ENCODE measurements around the gene DUSP9.

The DUSP9 gene

GRCh38 chrX:153635788-153636668 lies 11.0 kb upstream of the DUSP9 start:
- DNase-seq (ENCODE audit: low spot score): no peak

- DNase-seq (ENCODE audit: low spot score): no peak
Observed at GRCh38 chrX:153636716-153637115, 10.3 kb upstream of the DUSP9 start.

- DNase-seq (ENCODE audit: low spot score): no peak
Observed at GRCh38 chrX:153637121-153638040, 9.6 kb upstream of the DUSP9 start.

- DNase-seq (ENCODE audit: low spot score): no peak
Observed at GRCh38 chrX:153638041-153638371, 9.0 kb upstream of the DUSP9 start.

GRCh38 chrX:153638436-153639176 lies 8.4 kb upstream of the DUSP9 start:
- DNase-seq (ENCODE audit: low spot score): no peak

- DNase-seq (ENCODE audit: low spot score): no peak
Observed at GRCh38 chrX:153639177-153640044, 7.6 kb upstream of the DUSP9 start.

GRCh38 chrX:153640045-153640686 lies 6.8 kb upstream of the DUSP9 start:
- no peak for DNase-seq (ENCODE audit: low spot score)

GRCh38 chrX:153640736-153641575 lies 6.0 kb upstream of the DUSP9 start:
- DNase-seq (ENCODE audit: low spot score): no peak

GRCh38 chrX:153641627-153642026 lies 5.4 kb upstream of the DUSP9 start:
- no peak for DNase-seq (ENCODE audit: low spot score)

GRCh38 chrX:153642051-153642654 lies 4.8 kb upstream of the DUSP9 start:
- no peak for DNase-seq (ENCODE audit: low spot score)

GRCh38 chrX:153642655-153643430 lies 4.2 kb upstream of the DUSP9 start:
- DNase-seq (ENCODE audit: low spot score): no peak

- no peak for DNase-seq (ENCODE audit: low spot score)
Observed at GRCh38 chrX:153643431-153644351, 3.3 kb upstream of the DUSP9 start.

GRCh38 chrX:153644356-153645125 lies 2.5 kb upstream of the DUSP9 start:
- no peak for DNase-seq (ENCODE audit: low spot score)

GRCh38 chrX:153645151-153645550 lies 1.9 kb upstream of the DUSP9 start:
- DNase-seq (ENCODE audit: low spot score): no peak

- DNase-seq (ENCODE audit: low spot score): no peak
Observed at GRCh38 chrX:153645921-153646488, 998 bp upstream of the DUSP9 start.

Data from hepatic stellate cell (primary cell).